UCSD-AML1 (cell line): Measurements from ENCODE around the gene DDR1.
"Not testable (repeated sequence)": the region's sequence is repeated elsewhere in the genome, so short reads cannot be mapped to it uniquely, and the experiment has no call there.

Experiments
- DNase-seq: peaks from one replicate; lab custom pipeline; 2025; ENCODE audit not compliant: unreplicated experiment; lab: John Stamatoyannopoulos, UW

Gene DDR1

DNA sequence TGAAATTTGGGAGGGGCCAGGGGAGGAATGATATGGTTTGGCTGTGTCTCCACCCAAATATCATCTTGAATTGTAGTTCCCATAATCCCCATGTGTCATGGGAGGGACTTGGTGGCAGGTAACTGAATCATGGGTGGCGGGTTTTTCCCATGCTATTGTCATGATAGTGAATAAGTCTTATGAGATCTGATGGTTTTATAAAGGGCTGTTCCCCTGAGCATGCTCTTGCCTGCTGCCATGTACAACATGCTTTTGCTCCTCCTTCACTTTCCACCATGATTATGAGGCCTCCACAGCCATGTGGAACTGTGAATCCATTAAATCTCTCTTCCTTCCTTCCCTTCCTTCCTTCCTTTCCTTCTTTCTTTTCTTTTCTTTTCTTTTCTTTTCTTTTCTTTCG lies 31.9 kb upstream of the DDR1 start:
- DNase-seq: not testable (repeated sequence)

DNA sequence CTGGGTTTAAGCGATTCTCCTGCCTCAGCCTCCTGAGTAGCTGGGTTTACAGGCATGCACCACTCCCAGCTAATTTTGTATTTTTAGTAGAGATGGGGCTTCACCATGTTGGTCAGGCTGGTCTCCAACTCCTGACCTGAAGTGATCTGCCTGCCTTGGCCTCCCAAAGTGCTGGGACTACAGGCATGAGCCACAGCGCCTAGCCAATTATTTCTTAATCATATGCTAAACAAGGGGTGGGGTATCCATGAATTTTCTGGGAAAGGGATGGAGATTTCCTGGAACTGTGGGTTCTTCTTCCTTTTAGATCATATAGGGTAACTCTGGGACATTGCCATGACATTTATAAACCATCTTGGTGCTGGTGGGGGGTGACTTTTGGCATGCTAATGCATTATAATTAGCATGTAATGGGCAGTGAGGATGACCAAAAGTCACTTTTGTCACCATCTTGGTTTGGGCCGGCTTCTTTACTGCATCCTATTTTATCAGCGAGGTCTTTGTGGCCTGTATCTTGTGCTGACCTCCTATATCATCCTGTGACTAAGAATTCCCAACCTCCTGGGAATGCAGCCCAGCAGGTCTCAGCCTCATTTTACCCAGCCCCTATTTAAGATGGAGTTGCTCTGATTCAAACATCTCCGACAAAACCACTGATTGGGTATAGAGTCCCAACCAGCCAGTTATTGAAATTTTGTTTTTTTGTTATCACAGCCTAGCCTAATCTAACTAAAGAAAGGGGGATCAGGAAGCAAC lies 29.9 kb upstream of the DDR1 start:
- no peak for DNase-seq

DNA sequence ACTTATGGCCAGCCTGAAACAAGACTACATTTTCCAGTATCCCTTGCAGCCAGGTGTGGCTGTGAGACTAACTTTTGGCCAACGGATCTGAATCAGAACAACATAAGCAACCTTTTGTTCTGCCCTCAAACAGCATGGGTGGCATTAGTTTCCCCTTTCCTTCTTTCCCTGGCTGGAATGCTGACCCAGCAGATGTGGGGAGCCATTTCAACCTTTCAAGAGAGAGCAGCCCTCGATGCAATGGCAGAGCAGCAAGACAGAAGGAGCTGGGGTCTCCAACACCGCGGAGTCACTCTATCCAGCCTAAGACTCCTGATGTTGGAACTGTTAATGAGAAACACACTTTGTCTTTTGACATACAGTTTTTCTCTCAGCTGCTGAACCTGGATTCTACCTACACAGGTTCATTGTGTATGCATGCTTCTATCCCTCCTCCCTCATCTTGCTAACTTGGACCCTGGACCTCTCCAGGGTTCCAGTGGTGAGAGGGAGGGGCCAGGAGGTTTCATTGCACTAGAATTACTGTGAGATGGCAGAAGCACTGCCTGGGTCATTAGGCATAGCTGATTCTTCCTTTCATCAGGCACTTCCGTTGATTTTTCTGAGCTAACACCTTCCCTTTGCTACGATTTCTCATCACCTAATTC lies 28.8 kb upstream of the DDR1 start:
- DNase-seq: no peak

DNA sequence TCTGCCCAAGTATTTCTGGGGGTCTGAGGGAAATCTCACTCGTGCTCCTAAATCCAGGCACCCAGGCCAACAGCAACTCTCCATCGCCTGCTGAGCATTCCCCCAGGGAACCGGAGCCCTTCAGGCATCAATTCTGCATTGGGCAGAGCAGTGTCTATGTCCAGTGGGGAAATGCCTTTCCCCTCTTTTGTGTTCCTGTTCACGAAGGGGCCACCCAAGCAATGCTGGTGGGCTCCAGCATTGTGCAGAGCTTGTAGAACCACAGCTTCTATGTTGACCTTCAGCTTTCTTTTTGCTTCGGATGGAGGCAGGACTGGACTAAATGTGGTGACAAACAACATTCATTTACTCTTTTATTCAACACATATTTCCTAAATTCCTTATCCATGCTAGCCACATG lies 27.2 kb upstream of the DDR1 start:
- DNase-seq: no peak

DNA sequence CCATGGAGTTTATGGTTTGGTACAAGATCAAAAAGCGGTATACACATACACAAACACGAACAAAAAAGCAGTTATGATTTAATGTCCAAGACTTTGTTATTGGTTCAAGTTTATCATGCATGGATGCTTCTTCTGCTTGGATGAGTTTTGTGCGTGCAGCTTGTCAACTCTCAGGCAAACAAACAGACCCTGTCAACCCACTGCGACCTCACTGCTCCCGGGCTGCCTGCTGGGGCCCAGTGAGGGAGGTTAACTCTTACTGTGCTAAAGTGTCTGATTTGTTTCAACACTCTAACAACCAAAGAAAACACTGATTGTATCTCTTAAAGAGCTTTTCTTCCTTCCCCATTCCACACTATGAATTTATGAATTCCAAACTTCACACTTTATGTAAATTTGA lies 26.8 kb upstream of the DDR1 start:
- no peak for DNase-seq

DNA sequence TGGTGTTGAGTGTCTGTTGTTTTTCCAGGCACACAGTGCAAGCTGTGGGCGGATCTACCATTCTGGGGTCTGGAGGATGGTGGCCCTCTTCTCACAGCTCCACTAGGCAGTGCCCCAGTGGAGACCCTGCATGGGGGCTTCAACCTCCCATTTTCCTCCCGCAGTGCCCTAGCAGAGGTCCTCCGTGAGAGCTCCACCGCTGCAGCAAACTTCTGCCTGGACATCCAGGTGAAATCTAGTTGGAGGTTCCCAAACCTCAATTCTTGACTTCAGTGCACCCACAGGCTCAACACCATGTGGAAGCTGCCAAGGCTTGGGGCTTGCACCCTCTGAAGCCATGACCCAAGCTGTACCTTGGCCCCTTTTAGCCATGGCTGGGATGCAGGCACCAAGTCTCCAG lies 24.6 kb upstream of the DDR1 start:
- not testable (repeated sequence) for DNase-seq

DNA sequence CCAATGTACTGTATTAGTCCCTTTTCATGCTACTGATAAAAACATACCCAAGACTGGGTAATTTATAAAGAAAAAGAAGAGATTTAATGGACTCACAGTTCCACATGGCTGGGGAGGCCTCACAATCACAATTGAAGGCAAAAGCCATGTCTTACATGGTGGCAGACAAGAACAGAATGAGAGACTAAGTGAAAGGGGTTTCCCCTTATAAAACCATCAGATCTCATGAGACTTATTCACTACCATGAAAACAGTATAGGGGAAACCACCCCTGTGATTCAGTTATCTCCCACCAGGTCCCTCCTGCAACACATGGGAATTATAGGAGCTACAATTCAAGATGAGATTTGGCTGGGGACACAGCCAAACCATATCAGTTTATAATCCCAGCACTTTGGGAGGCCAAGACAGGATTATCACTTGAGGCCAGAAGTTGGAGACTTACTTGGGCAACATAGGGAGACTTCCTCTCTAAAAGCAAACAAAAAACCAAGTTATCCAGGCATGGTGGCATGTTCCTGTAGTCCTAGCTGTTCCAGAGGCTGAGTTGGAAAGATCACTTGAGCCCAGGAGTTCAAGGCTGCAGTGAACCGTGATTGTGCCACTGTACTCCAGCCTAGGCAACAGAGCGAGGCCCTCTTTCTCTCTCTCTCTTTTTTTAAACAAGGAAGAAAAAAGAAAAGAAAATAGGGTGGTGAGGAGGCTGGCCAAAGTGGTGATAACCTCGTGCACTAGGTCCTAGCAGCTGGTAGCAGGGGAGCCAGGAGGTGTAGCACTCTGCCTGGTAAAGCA lies 22.9 kb upstream of the DDR1 start:
- no peak for DNase-seq

DNA sequence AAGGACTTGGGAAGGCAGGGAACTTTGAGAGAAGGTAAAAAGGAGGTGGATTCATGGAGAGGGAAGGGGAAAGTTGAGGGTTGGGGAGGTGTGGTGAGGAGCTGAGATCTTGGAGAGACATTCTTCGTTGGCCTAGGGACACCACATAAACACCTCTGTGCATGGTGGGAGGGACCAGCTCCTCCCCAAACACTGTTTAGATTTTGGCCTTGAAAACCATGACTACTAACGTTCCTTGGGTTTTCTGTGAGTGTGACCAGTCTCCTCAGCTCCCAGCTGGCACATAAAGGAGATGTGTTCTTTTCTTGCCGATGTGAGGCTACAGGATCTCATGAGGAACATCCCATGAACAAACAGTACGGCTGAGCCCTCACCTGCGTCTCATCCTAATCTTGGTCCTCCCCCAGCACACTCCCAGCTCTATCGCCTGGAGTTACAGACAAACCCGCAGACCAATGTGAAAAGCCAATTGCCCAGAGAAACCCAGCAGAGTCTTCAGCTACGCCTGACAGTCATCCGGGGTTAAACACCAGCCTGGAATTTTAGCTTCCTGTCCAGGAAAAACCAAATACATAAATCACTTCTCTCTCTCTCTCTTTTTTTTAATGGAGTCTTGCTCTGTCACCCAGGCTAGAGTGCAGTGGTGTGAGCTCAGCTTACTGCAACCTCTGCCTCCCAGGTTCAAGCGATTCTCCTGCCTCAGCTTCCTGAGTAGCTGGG lies 22.0 kb upstream of the DDR1 start:
- DNase-seq: no peak

DNA sequence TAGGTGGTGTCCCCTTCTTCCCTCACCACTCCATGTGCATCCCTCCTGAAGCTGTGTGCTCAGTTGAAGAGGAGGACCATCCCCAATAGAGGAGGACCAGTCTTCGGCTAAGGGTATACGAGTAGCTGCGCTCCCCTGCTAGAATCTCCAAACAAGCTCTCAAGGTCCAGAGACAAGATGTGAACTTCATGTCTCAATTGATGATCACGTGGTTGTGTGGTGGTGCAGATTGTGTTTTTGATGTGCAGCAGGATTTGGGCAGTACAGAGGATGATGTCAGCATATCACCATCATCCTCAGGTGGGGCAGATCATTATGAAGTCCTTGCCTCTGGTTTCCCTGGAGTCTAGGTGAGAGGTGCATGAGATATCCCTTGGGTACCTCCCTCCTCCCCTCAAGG lies 20.0 kb upstream of the DDR1 start:
- no peak for DNase-seq

DNA sequence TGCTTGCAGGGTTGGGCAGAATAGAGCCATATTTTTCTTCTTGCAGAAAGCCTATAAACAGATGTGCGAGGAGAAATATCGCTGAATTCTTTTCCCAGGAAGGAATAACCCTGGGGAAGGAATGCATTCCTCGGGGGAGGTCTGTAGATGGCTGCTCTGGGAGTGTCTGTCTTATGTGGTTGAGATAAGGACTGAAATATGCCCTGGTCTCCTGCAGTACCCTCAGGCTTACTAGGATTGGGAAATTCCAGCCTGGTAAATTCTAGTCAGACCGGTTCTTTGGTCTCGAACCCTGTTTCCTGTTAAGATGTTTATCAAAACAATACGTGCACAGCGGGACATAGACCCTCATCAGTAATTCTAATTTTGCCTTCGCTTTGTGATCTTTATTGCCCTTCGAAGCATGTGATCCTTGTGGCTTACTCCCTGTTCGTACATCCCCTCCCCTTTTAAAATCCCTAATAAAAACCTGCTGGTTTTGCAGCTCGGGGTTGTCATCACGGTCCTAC lies 15.0 kb upstream of the DDR1 start:
- DNase-seq: not testable (repeated sequence)

DNA sequence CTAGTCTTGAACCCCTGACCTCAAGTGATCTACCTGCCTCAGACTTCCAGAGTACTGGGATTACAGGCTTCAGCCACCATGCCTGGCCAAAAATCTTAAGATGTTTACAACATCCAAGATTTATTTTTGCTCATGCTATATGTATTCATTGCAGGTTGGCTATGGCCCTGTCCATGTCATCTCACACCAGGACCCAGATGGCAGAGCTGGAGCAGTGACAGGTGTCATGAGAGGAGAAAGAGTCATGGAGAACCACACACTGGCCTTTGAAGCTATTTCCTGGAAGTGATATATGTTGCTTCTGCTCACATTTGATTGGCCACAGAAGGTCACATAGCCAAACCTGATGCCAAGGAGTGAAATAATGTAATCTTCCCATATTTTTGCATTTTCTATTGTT lies 13.8 kb upstream of the DDR1 start:
- no peak for DNase-seq

DNA sequence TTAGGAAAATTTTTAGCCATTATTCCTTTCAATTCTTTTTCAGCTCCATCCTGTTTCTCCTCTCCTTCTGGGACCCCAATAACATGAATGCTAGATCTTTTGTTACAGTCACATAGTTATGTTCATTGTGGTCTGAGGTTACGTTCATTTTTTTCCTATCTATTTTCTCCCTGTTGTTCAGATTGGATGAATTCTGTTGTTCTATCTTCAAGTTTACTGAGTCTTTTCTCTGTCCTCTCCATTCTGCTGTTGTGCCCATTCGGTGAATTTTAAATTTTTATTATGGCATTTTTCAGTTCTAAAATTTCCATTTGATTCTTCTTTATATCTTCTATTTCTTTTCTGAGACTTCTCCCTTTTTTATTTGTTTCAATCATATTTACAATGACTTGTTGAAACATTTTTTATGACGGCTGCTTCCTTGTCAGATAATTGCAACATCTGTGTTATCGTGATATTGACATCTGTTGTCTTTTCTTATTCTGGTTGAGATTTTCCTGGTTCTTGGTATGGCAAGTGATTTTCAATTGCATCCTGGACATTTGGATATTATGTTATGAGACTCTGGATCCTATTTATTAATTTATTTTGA lies 12.6 kb upstream of the DDR1 start:
- DNase-seq: no peak

DNA sequence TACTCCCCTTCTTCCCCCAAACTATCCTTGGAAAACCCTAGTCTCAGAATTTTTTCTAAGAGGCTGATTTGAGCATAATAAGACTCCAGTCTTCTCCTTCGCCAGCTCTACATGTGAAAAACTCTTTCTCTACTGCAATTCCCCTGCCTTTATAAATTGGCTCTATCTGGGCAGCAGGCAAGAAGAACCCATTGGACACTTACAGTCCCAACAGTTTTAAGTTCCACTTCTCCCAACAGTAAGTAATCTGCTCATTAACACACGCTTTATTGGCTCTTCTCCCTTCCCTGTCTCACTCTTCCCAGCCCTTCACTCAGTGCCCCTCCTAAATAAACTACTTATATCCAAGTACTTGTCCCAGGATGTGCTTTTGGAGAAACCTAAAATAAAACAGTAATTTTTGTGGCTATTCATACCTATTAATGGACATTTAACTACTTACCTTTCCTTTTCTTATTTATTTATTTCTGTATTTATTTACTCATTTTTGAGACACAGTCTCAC lies 11.1 kb upstream of the DDR1 start:
- no peak for DNase-seq

DNA sequence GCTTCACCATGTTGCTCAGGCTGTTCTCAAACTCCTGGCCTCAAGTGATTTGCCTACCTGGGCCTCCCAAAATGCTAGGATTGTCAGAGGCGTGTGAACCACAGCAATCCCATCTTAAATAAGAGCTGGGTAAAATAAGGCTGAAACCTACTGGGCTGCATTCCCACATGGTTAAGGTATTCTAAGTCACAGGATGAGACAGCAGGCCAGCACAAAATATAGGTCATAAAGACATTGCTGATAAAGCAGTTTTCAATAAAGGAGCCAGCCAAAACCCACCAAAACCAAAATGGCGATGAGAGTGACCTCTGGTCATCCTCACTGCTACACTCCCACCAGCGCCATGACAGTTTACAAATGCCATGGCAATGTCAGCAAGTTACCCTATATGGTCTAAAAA lies 10.5 kb upstream of the DDR1 start:
- DNase-seq: not testable (repeated sequence)

DNA sequence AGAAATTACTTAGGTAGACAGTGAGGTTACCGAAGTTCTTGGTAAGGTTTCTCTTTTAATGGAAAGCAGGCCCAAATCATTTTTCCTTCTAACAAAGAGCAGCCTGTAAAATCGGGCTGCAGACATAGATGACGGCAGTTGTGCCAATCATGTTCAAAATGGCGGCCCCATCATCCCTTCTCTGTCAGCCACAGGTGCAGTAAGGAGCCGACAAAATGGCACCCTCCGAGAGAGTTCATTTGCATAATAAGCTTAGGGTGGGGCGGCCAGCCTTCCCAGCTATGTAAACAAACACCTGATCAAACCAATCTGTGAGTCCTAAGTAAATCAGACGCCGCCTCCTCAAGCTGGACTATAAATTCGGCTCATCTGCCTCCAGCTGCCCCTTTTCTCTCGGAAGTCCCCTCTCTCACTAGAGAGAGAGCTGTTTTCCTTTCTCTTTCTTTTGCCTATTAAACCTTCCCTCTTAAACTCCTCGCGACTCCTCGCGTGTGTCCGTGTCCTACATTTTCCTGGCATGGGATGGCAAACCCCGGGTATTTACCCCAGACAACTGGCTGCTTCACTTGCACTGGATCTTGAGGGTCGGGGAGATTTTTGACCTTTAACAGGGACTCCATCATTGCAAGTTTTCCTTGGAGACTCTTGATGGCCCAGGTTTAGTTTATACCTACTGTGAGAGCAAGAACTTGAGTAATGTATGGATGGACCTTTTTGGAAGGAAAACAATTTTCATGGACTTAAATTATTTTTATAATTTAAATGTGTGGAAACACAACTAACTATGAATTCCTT lies 8.9 kb upstream of the DDR1 start:
- no peak for DNase-seq

DNA sequence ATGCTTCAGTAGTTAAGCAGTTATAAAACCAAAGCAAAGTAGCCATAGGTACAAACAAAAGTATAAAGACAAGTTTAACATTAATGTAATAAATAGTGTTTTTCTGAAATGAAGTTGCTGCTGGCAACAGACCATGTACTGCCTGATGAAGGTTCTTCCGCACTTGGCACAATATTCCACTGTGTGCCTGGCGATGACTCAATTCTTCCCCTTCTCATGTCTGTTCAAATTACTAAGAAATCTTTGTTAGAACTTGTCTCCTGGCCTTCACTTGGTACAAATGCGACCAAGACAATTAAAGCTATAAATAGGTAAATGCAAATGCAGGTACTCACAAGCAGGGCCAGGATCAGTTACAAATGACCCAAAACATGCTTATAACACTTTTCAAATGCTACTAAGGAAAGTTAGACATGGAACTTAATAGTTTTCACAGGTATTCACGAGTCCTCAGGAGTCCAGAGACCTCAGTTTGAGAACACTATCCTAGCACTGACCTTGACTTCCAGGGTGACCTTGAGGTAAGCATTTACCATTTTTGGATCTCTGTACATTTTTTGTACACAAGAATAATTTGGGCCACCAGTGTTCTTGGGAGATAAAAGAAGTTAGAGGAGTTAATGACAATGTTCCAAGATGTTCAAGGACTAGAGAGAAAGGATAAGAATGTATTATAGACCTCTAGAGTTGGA lies 8.1 kb upstream of the DDR1 start:
- no peak for DNase-seq

DNA sequence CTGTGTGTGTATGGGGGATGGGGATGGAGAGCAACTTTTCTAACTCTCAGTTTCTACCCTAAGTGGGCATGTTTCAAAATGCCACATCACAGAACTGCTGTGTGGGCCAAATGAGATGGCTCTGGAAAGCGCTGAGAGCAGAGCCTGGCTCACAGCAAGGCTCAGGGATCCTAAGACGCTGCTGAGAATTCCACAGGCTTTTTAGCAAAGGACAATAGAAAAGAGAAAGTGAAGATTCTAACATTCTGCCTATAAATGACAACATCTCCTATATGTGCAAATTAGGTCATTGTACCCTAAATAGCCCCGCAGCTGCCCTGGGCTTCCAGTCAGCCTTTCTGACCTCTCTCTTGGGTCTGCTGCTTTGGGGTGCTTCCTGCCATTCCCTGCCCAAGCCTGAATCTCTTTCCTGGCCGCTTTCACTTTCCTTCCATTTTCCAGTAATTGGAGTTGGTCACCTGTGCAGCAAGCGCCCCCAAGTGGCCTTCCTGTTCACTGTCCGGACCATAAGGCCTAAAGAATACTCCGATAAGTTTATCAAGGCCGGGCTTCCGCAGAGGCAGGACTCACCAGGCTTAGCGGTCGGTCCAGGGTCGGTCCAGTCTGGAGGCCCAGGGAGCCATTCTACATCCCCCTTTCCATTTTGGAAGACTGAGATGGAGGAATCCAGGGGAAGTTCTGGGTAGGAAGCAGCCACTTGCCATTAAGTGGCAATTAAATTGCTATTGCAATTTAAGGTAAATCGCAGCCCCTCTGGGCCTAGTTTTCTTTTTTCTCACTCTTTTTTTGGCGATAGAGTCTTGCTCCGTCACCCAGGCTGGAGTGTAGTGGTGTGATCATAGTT lies 6.7 kb upstream of the DDR1 start:
- DNase-seq: peak; percentile 77

DNA sequence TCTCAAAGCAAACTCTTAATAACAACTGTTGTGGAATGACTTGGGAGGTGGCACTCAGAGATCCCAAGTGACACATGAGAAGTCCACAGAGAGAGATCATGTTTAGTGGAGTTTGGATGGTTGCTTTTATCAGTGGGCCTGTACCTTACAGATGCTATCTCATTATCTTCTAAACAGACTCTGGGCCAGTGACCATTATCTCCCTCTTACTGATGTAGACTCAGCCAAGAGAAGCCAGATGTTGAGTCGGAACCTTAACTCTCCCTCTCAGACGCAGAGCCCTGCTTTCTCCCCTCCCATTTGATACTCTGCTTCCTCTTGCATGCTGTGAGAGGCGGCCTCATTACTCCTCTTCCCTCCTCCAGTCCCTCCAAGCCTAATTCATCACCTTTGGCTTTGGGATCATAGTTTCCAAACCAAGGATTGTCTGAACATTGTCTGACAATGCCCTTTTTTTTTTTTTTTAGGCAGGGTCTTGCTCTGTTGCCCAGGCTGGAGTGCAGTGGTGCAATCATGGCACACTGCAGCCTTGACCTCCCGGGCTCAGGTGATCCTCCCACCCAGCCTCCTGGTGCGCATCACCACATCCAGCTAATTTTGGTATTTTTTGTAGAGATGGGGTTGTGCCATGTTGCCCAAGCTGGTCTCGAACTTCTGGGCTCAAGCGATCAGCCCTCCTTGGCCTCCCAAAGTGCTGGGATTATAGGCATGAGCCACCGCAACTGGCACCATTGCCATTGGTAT lies 4.5 kb upstream of the DDR1 start:
- DNase-seq: no peak
